HEK293T (cell line): ENCODE measurements around the gene DDX55.
"Not testable (repeated sequence)": the region's sequence is repeated elsewhere in the genome, so short reads cannot be mapped to it uniquely, and the experiment has no call there.

Experiments
- CTCF ChIA-PET: fragments of 350-600 bp; formaldehyde crosslinking; extraction: SDS; loops from one replicate; lab custom pipeline; 2021; ENCODE audit warnings: antibody characterized with exemption, inconsistent platforms; lab: Yijun Ruan, JAX
- POLR2A ChIA-PET: fragments of 350-600 bp; formaldehyde crosslinking; extraction: SDS; loops from one replicate; lab custom pipeline; 2020; ENCODE audit warnings: antibody characterized with exemption, inconsistent platforms; lab: Yijun Ruan, JAX
- DNase-seq: peaks from one replicate; pipeline ENCODE4 v3.0.0; 2012; ENCODE audit warnings: mixed read lengths; ENCODE audit errors: extremely low spot score
- ARNT ChIP-seq: fragments of 450-650 bp; IDR thresholded peaks from 2 replicates; pipeline ENCODE4 v1.6.1; 2017; ENCODE audit warnings: mild to moderate bottlenecking
- BHLHE40 ChIP-seq: fragments of 450-650 bp; IDR thresholded peaks from 2 replicates; pipeline ENCODE4 v1.6.1; 2016; ENCODE audit warnings: mild to moderate bottlenecking, moderate library complexity, borderline replicate concordance
- CTBP1 ChIP-seq: fragments of 450-650 bp; IDR thresholded peaks from 2 replicates; pipeline ENCODE4 v1.6.1; 2016; ENCODE audit warnings: borderline replicate concordance
- ELF4 ChIP-seq: fragments of 450-650 bp; IDR thresholded peaks from 2 replicates; pipeline ENCODE4 v1.6.1; 2017; ENCODE audit warnings: antibody characterized with exemption
- FOXA1 ChIP-seq: fragments of 450-650 bp; IDR thresholded peaks from 2 replicates; pipeline ENCODE4 v1.6.1; 2016; ENCODE audit warnings: mild to moderate bottlenecking
- FOXK2 ChIP-seq: fragments of 450-650 bp; IDR thresholded peaks from 2 replicates; pipeline ENCODE4 v1.6.1; 2016; ENCODE audit warnings: mild to moderate bottlenecking
- FOXM1 ChIP-seq: fragments of 450-650 bp; IDR thresholded peaks from 2 replicates; pipeline ENCODE4 v1.6.1; 2017; ENCODE audit warnings: mild to moderate bottlenecking, borderline replicate concordance
- HDGF ChIP-seq: fragments of 450-650 bp; IDR thresholded peaks from 2 replicates; pipeline ENCODE4 v1.6.1; 2017; ENCODE audit warnings: antibody characterized with exemption, borderline replicate concordance
- L3MBTL2 ChIP-seq: fragments of 450-650 bp; conservative IDR thresholded peaks from 2 replicates; pipeline ENCODE4 v1.6.1; 2016; ENCODE audit warnings: mild to moderate bottlenecking
- LEF1 ChIP-seq: fragments of 450-650 bp; IDR thresholded peaks from 2 replicates; pipeline ENCODE4 v1.6.1; 2017; ENCODE audit warnings: mild to moderate bottlenecking, borderline replicate concordance
- NFRKB ChIP-seq: fragments of 450-650 bp; IDR thresholded peaks from 2 replicates; pipeline ENCODE4 v1.6.1; 2016; ENCODE audit warnings: mild to moderate bottlenecking, moderate library complexity
- SP1 ChIP-seq: fragments of 450-650 bp; IDR thresholded peaks from 2 replicates; pipeline ENCODE4 v1.6.1; 2017
- SUZ12 ChIP-seq: fragments of 450-650 bp; IDR thresholded peaks from 2 replicates; pipeline ENCODE4 v1.6.1; 2016; ENCODE audit warnings: mild to moderate bottlenecking
- TARDBP ChIP-seq: fragments of 450-650 bp; IDR thresholded peaks from 2 replicates; pipeline ENCODE4 v1.6.1; 2016
- ZNF384 ChIP-seq: fragments of 450-650 bp; IDR thresholded peaks from 2 replicates; pipeline ENCODE4 v1.6.1; 2016
- TF ChIP-seq, protein P1 (sequence below): fragments of 450-650 bp; IDR thresholded peaks from 2 replicates; pipeline ENCODE4 v1.6.1; 2016

Gene DDX55

DNA sequence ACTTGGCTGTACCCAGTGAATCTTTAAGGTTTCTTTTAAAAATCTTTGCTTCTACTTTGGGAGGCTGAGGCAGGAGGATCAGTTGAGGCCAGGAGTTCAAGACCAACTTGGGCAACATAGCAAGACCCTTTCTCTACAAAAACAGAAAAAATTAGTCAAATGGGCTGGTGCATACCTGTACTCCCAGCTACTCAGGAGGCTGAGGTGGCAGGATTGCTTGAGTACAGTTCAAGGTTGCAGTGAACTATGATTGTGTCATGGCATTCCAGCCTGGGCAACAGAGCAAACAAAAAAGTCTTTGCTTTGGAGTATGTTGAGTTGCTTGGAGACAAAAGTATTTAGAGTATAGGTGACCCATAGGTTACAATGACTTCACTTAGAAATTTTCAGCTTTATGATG, 6.2 kb upstream of the DDX55 start:
- TF ChIP-seq CTBP1, result no peak
- TF ChIP-seq HDGF, result no peak
- TF ChIP-seq L3MBTL2, result no peak
- TF ChIP-seq ZNF384, result no peak
- TF ChIP-seq SUZ12, result no peak
- TF ChIP-seq, protein P1, sequence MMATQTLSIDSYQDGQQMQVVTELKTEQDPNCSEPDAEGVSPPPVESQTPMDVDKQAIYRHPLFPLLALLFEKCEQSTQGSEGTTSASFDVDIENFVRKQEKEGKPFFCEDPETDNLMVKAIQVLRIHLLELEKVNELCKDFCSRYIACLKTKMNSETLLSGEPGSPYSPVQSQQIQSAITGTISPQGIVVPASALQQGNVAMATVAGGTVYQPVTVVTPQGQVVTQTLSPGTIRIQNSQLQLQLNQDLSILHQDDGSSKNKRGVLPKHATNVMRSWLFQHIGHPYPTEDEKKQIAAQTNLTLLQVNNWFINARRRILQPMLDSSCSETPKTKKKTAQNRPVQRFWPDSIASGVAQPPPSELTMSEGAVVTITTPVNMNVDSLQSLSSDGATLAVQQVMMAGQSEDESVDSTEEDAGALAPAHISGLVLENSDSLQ, result no peak
- no peak for TF ChIP-seq FOXM1
- no peak for DNase-seq
- ChIA-PET CTCF (no interaction called here), POLR2A (no interaction called here)

DNA sequence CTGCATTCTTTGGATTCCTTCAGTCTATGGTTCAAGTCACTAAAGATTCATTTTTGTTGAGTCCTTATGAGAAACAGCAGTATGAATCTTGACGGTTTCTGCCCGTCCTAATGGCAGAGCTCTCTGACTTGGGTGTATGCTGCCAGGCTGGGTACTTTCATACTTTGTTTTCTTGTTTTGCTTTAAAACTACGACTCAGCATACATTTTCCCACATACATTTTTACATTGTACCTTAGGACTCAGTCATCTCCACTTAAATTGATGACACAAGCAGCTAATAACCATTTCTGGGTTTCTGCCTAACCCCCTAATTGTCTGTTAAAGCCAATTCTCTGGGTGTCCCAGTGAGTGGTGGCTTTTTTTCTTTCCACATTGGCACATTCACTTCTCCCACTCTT, 4.8 kb upstream of the DDX55 start:
- ChIA-PET POLR2A (no interaction called here), CTCF (no interaction called here)
- TF ChIP-seq BHLHE40 (no peak), FOXA1 (no peak), NFRKB (no peak), ARNT (no peak), FOXK2 (no peak)
- no peak for DNase-seq

DNA sequence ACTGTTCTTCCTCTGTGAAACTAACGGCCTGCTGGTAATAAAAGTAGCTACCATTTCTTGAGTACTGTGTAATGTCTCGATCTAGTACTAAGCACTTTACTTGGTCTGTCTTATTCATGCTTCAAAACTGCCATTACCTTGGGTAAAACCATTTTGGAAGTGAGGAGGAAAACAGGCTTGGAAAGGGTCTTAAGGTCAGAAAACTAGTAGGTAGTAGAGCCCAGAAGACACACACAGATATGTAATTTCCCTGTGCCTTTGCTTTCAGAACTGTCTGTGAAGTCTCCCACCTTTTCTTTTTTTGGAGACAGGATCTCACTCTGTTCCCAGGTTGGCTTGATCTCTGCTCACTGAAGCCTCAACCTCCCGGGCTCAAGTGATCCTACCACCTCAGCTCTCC, 3.4 kb upstream of the DDX55 start:
- TF ChIP-seq SP1, result no peak
- TF ChIP-seq L3MBTL2, result no peak
- TF ChIP-seq, protein P1, result no peak
- TF ChIP-seq SUZ12, result no peak
- CTCF ChIA-PET, result no interaction called here
- POLR2A ChIA-PET, result interaction anchor here (1.8 kb wide), 1 partner anchor 15 kb away, joined by 5 read pairs; the partner anchor contains the start of gene TMED2
- no peak for DNase-seq

DNA sequence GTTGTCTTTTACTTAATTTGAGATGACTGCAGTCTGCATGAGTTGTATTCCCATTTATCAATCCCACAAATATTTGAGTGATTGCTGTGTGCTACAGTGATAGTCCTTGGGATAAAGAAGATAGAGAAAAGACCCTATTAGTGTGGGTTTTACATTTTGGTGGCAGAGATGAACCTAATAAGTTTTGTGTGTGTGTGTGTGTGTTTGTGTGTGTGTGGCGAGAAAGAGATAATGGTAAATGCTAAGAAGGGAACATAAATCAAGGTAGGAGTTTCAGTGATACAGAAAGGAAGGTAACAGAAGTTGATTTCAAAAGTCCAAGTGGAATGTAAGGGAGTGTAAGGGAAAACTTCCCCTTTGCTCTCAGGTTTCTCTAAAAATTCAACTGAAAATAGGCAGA, 2.6 kb upstream of the DDX55 start:
- TF ChIP-seq FOXA1 (no peak), ZNF384 (no peak), ELF4 (no peak), SUZ12 (no peak), BHLHE40 (no peak), L3MBTL2 (no peak), HDGF (no peak), FOXM1 (no peak), CTBP1 (no peak), LEF1 (no peak), TARDBP (no peak), SP1 (no peak), NFRKB (no peak), FOXK2 (no peak), ARNT (no peak)
- TF ChIP-seq, protein P1, result no peak
- ChIA-PET CTCF (no interaction called here), POLR2A (interaction anchor here (0.7 to 1.8 kb wide), 2 partner anchors 15 to 431 kb away, joined by 3 to 5 read pairs; partner anchors contain the start of gene TMED2)
- no peak for DNase-seq

DNA sequence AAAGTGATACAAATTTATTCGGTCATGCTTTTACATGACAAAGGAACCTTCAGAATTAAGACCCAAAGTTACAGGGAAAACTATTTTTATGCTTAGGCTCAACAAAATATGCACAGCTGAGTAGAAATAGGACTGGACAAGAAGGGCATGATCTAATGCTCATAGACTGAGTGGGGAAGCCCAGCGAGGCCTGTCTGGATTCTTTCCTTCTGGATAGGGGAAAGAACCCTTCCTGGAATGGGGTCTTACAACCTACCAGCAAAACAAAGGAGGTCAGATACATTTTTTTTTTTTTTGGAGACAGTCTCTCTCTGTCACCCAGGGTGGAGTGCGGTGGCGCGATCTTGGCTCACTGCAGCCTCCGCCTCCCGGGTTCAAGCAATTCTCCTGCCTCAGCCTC, 2.2 kb upstream of the DDX55 start:
- no peak for DNase-seq
- ChIA-PET POLR2A (interaction anchor here (0.7 kb wide), 1 partner anchor 431 kb away, joined by 3 read pairs; no protein-coding TSS in a partner anchor), CTCF (no interaction called here)
- no peak for TF ChIP-seq SP1

DNA sequence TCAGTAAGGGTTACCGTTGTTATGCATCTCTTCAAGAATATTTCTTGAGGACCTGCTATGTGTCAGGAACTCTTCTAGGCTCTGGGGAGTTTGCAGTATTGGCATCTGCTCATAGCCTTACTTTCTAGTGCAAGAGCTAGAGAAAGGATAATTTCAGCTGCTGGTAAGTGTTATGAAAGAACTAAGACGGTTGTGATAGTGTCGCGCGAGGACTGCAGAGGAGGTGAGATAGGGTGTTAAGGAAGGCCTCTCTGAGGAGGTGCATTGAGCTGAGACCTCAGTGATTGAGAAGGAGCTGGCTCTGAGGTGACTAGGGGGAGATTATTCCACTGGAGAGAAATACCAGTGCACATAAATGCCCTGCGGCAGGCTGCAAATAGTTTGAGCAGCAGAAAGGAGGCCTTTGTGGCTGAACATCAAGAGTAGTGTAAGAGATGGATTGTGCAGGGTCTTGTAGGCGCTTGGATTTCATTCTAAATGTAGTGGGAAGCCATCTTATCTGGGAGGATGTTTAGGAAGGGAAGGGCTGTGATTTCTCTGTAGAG, 824 bp downstream of the DDX55 start:
- no peak for TF ChIP-seq FOXM1
- TF ChIP-seq LEF1, result no peak
- no peak for TF ChIP-seq ELF4
- TF ChIP-seq FOXK2, result no peak
- no peak for TF ChIP-seq TARDBP
- TF ChIP-seq ARNT, result no peak
- TF ChIP-seq ZNF384, result no peak
- TF ChIP-seq, protein P1, result no peak
- no peak for DNase-seq
- ChIA-PET CTCF (interaction anchor here (0.5 kb wide), 1 partner anchor 1050 kb away, joined by 4 read pairs; no protein-coding TSS in a partner anchor), POLR2A (interaction anchor here (0.8 to 1.7 kb wide), 9 partner anchors 11 to 370 kb away, joined by 3 to 7 read pairs (median 4); partner anchors contain the start of genes KMT5A, MPHOSPH9 and MTRFR)

DNA sequence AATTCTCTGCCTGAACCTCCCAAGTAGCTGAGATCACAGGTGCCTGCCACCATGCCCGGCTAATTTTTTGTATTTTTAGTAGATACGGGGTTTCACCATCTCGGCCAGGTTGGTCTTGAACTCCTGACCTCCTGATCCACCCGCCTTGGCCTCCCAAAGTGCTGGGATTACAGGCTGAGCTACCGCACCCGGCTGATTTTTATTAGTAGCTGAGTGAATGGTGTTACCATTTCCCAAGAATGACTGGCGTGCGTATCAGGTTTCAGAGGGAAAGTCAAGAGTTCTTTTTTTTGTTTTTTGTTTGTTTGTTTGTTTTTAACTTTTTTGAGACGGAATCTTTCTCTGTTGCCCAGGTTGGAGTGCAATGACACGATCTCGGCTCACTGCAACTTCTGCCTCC, 1.6 kb downstream of the DDX55 start:
- DNase-seq, POLR2A ChIA-PET, CTCF ChIA-PET: not testable (repeated sequence)
